GM21528 (cell line): ENCODE measurements around the gene MYH11.

ENCODE experiments used
- ATAC-seq: cut with Tn5 transposase; IDR thresholded peaks from one replicate; pipeline ENCODE4 v1.9.1; 2021; ENCODE audit warnings: mild to moderate bottlenecking, moderate library complexity; ENCODE audit not compliant: unreplicated experiment, low FRiP score

MYH11 gene

DNA sequence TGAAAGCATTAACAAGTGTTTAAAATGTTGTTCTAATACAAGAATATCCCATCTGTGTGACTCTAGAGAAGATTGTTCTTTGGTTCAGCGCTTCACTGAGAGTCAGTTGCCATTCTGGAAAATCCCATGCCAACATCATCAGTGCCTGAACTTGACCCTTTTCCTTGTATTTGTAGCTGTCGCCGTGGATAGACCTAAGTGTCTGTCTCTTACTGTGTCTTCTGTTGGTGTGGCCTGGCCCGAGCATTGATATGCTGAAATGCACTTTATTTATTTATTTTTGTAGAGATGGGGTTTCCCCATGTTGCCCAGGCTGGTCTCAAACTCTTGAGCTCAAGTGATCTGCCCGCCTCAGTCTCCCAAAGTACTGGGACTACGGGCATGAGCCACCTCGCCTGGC is 76.0 kb downstream of the MYH11 start:
- no peak for ATAC-seq

- ATAC-seq, result no peak
Observed at GRCh38 chr16:15779664-15780351, 77.0 kb downstream of the MYH11 start.

DNA sequence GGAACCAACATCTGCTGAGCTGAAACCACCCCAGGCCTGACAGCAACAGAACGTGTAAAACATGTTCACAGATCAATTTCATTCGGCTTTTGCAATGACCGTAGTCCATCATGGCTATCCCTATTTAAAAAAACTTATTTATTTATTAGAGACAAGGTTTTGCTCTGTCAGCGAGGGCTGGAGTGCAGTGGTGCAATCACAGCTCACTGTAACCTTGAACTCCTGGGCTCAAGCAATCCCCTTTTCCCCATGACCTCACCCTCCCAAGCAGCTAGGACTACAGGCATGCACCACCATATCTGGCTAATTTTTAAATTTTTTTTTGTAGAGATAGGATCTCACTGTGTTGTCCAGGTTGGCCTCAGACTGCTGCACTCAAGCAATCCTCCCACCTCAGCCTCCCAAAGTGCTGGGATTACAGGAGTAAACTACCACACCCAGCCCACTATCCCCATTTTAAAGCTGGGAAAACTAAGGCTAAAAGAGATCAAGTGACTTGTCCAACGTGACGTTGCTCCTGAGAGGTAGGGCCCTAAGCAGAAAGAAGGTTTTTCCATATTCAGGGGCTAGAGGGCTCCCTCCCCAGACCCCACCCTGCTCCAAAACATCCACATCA is 77.7 kb downstream of the MYH11 start:
- no peak for ATAC-seq

DNA sequence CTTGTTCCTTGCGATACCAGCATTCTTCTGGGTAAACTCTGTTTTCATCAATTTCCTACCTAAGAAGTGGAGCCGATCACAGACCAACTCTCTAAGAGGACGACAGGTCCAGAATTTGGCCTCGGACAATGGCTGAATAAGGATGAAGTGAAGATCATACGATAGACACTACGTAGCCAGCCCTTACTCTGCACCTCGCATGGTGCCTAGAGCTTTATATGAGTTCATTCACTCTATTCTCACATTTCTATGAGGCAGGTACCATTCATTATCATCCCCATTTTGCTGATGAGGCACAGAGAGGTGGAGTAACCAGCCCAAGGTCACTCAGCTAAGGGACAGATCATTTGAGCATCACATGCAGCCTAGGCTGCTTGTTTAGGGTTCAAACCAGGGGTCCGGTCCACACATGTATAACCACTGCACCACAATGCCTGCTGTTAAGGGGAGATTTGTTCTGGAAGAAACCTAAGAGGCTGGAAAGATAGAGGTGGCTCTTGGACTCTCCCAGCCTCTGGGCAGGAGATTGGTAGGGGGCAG is 78.6 kb downstream of the MYH11 start:
- no peak for ATAC-seq

GRCh38 chr16:15777533-15778203 is 79.2 kb downstream of the MYH11 start:
- no peak for ATAC-seq

GRCh38 chr16:15776572-15776971 is 80.3 kb downstream of the MYH11 start:
- no peak for ATAC-seq

- ATAC-seq, result no peak
Observed at GRCh38 chr16:15775663-15776304, 81.0 kb downstream of the MYH11 start.

GRCh38 chr16:15775209-15775608 is 81.6 kb downstream of the MYH11 start:
- ATAC-seq, result no peak

DNA sequence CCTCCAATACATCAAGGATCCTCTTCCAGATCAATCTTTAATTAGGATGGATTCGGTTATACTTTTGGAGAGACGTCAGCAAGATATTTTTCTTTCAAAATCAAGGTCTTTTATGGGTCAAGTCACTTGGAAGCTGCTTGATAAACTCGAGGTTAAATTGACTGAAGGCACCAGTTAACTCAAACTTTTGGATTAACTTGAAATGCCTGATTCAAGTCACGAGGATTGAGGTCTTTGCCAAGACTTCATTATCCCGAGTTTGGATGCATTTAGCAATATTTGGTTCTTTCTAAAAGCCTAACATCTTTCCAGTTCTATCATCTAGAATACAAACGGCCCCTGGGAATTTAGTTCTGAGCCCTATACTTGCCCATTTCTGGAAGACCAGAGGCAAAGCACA is 82.9 kb downstream of the MYH11 start:
- ATAC-seq, result no peak

DNA sequence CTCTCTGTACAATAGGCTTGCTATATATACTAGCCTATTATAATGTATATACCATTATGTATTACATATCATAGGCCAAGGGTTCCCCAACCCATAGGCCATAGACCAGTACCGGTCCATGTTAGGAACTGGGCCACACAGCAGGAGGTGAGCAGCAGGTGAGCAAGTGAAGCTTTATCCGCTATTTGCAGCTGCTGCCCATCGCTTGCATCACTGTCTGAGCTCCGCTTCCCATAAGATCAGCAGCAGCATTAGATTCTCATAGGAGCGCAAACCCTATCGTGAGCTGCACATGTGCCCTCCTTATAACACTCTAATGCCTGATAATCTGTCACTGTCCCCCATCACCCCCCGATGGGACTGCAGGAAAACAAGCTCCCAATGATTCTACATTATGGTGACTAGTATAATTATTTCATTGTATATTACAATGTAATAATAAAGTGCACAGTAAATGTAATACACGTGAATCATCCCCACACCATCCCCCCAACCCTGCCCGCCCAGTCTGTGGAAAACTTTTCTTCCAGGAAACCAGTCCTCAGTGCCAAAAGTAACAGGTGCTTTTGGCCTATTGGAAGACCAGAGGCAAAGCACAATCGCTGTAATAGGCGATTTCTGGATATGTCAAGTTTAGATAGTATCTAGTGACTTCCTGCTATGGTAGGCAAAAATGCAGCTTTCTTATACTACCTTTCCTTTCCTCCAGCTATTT is 84.1 kb downstream of the MYH11 start:
- ATAC-seq, result no peak

- no peak for ATAC-seq
Observed at GRCh38 chr16:15771694-15772093, 85.1 kb downstream of the MYH11 start.

- ATAC-seq, result no peak
Observed at GRCh38 chr16:15770512-15770911, 86.3 kb downstream of the MYH11 start.

GRCh38 chr16:15770107-15770506 is 86.7 kb downstream of the MYH11 start:
- ATAC-seq, result no peak

DNA sequence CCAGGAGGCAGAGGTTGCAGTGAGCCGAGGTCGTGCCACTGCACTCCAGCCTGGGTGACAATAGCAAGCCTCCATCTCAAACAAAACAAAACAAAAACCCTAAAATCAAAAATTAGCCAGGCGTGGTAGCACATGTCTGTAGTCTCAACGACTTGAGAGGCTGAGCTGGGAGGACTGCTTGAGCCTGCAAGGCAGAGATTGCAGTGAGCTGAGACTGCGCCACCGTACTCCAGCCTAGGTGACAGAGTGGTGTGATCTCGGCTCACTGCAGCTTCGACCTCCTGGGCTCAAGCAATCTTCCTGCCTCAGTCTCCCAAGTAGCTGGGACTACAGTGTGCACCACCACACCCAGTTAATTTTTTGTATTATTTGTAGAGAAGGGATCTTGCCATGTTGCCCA is 87.6 kb downstream of the MYH11 start:
- no peak for ATAC-seq

- ATAC-seq, result no peak
Observed at GRCh38 chr16:15768201-15768600, 88.6 kb downstream of the MYH11 start.

DNA sequence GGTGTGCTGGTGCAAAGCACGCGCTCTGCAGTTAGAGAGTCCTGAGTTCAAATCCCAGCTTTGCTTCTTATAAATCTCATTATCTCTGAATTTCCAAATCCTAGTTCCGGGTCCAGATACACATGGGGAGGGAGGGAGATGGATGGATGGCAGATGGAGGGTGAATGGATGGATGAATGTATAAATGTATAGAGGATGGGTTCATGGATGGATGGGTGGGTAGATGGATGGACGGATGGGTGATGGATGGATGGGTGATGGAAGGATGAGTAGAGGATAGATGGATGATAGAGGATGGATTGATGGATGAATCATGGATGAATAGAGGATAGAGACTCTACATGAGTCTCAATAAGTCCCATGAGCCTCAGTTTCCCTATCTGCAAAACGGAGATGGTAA is 89.9 kb downstream of the MYH11 start:
- no peak for ATAC-seq

DNA sequence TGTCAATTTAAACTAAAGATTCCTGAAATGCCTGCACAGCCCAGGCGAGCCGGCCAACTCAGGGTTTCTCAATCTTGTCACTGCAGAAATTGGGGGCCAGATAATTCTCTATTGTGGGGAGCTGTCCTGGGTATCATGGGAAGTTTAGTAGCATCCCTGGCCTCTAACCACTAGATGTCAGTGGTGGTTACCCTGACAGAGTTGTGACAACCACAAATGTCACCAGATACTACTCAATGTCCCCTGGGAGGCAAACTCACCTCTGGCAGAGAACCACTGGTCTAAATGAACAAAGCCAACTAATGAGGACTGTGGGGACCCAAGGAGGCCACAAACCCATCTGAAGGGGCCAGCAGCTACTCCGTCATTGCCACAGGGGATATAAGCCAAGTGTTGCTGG is 90.9 kb downstream of the MYH11 start:
- ATAC-seq, result peak; percentile 66

GRCh38 chr16:15765116-15765515 is 91.7 kb downstream of the MYH11 start:
- ATAC-seq, result no peak

GRCh38 chr16:15764112-15764511 is 92.7 kb downstream of the MYH11 start:
- no peak for ATAC-seq

DNA sequence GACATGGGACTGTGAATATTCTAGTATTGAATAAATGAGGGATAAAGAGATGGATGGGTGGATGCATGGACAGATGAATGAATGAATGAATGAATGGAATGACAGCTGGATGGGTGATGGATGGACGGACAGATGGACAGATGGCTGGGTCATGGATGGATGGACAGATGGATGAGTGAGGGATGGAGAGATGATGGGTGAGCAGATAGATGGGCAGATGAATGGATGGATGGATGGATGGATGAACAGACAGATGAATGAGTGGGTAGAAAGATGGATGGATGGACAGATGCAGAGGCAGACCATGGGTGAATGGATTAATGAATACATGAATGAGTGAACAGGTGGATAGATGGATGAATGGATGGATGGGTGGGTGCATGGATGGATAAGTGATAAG is 96.7 kb downstream of the MYH11 start:
- ATAC-seq, result no peak

DNA sequence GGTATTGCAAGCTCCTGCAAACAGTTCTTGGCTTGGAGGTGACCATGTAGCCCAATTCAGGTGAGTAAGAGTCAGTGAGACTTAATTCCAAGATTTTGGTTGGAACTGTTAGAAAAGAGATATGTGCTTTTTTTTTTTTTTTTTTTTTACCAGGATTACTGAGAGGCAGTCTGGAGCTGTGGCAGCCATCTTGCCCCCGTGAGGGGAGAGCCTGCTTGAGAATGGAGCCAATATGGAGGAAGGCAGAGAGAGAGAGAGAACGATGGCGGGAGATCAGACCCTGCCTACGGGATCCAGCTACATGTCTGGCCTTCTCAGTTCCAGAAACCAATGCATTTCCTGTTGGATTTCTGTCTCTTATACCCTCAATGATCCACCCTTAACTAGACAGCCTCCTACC is 97.8 kb downstream of the MYH11 start:
- ATAC-seq, result no peak
